ENCODE measurements around the gene CPNE9. TPM values are rescaled to one million over a fixed set of nuclear protein-coding genes. Genes with fewer than 3 reads are reported as not detected.

The CPNE9 gene
- polyA plus RNA-seq, 2 of the 4 experiments (the other 2 are of a cell fraction) = 0.03 TPM; not detected in 1

GRCh38 chr3:9725775-9726515 lies 22.3 kb downstream of the CPNE9 start:
- H3K4me2 ChIP-seq = no peak overlapping the region
- CTCF ChIA-PET = interaction anchor here (0.7 to 6.2 kb wide), 7 partner anchors 9 to 223 kb away, joined by 3 to 99 read pairs (median 4); no protein-coding TSS in a partner anchor
- FAIRE-seq = no peak
- H3K27ac ChIP-seq = no peak overlapping the region
- TF ChIP-seq JUNB (IDR thresholded peaks at IDR 0.05) (no peak), HMGXB4 (CRISPR knock-in tag; IDR thresholded peaks at IDR 0.05; ENCODE audit: borderline replicate concordance) (no peak), USF2 (IDR thresholded peaks at IDR 0.05) (no peak), ZFP36 (IDR thresholded peaks at IDR 0.05; ENCODE audit: borderline replicate concordance, partially characterized antibody) (no peak), CTCF (IDR thresholded peaks at IDR 0.05) (no peak), FOXS1 (CRISPR knock-in tag; IDR thresholded peaks at IDR 0.05) (no peak), NFE2L2 (conservative IDR thresholded peaks at IDR 0.05; ENCODE audit: low read length) (no peak), HDAC2 (IDR thresholded peaks at IDR 0.05) (no peak), RNF2 (IDR thresholded peaks at IDR 0.05; ENCODE audit: borderline replicate concordance, low read depth) (no peak), CBX8 (IDR thresholded peaks at IDR 0.05) (no peak), HOXB5 (CRISPR knock-in tag; IDR thresholded peaks at IDR 0.05) (no peak)
- DNase-seq (ENCODE audit: low read depth in 1 of 2, low spot score in 1 of 2) = no peak
- no peaks in the 10 kb centered on the region for H3K9me3 ChIP-seq
- POLR2A ChIA-PET = no interaction called here
- 66% methylated on average over 4 of the region's 4 CpGs for WGBS (ENCODE audit: missing lambda C conversion rate)
- peaks cover 9% of the 10 kb centered on the region; the same call in 2 of the 3 replicates for H3K4me1 ChIP-seq
- ATAC-seq = no peak
- no peak overlapping the region for H3K4me3 ChIP-seq

GRCh38 chr3:9727041-9727595 lies 23.5 kb downstream of the CPNE9 start:
- FAIRE-seq = no peak
- TF ChIP-seq RAD21 (conservative IDR thresholded peaks at IDR 0.05 in 1 of 2, IDR thresholded peaks at IDR 0.05 in 1 of 2) (peak; percentile 51 to 53), CTCF (IDR thresholded peaks at IDR 0.05) (peak; percentile 59), CHD4 (IDR thresholded peaks at IDR 0.05; ENCODE audit: borderline replicate concordance) (no peak), ELK1 (IDR thresholded peaks at IDR 0.05; ENCODE audit: low read depth, low read length) (no peak), MAX (IDR thresholded peaks at IDR 0.05) (0 out of 2 replicates have a peak, but pooled peaks have one; percentile 15), SMC3 (IDR thresholded peaks at IDR 0.05) (peak; percentile 58)
- ChIA-PET CTCF (interaction anchor here (0.6 to 6.2 kb wide), 26 partner anchors 10 to 374 kb away, joined by 3 to 99 read pairs (median 4); partner anchors contain the start of genes OGG1 and RPUSD3), POLR2A (interaction anchor here (0.8 kb wide), 1 partner anchor 66 kb away, joined by 3 read pairs; the partner anchor contains the start of gene ARPC4)
- 30% methylated on average over 11 of the region's 11 CpGs for WGBS (ENCODE audit: missing lambda C conversion rate)
- Histone ChIP-seq H3K4me2 (peak overlapping the region; percentile 35; the same call in 2 of the 3 replicates), H3K4me3 (no peak overlapping the region), H3K9me3 (no peaks in the 10 kb centered on the region), H3K27ac (peak overlapping the region in 1 of 2 experiments; percentile 50; a peak in 2 of 6 replicates), H3K4me1 (0 out of 3 replicates have a peak, but pooled peaks cover 4% of the 10 kb centered on the region)
- DNase-seq (ENCODE audit: low read depth in 1 of 2, low spot score in 1 of 2) = peak; percentile 75 to 76
- ATAC-seq = peak; percentile 47 to 52
